WTC11 (cell line): ENCODE measurements around the gene CLASP2. TPM values are rescaled to one million over a fixed set of nuclear protein-coding genes. Genes with fewer than 3 reads are reported as not detected.

Experiments used
- ATAC-seq: fragments of 200-7000 bp; cut with Tn5 transposase; 2 replicates; pipeline ENCODE4 v1.10.0; 2021; ENCODE audit warnings: mild to moderate bottlenecking, moderate library complexity
- CTCF ChIA-PET: fragments of 300-600 bp; sonication (Branson Sonifier 250); formaldehyde crosslinking; loops from one replicate; lab custom pipeline; 2021; ENCODE audit warnings: antibody characterized with exemption; lab: Charles Lee
- POLR2A ChIA-PET: fragments of 350-600 bp; sonication (Branson Sonifier 250); formaldehyde crosslinking; loops from one replicate; lab custom pipeline; 2021; ENCODE audit warnings: antibody characterized with exemption; lab: Charles Lee
- DNase-seq: peaks from one replicate; pipeline ENCODE4 v3.0.0; 2021; ENCODE audit warnings: low spot score
- H3K27ac Mint-ChIP-seq: 2 replicates; pipeline ENCODE4 v1.8.0; 2021; ENCODE audit warnings: mixed read lengths
- H3K27me3 Mint-ChIP-seq: 2 replicates; pipeline ENCODE4 v1.8.0; 2021; ENCODE audit warnings: low read depth, mild to moderate bottlenecking, moderate library complexity, mixed read lengths
- H3K36me3 Mint-ChIP-seq: 2 replicates; pipeline ENCODE4 v1.8.0; 2021; ENCODE audit warnings: mixed read lengths
- H3K4me1 Mint-ChIP-seq: 2 replicates; pipeline ENCODE4 v1.8.0; 2022; ENCODE audit warnings: mixed read lengths
- H3K4me3 Mint-ChIP-seq: 2 replicates; pipeline ENCODE4 v1.8.0; 2021; ENCODE audit warnings: mild to moderate bottlenecking, moderate library complexity, mixed read lengths
- H3K9me3 Mint-ChIP-seq: 2 replicates; pipeline ENCODE4 v1.8.0; 2021; ENCODE audit warnings: mixed read lengths
- AFF4 ChIP-seq: sonication (generic); formaldehyde crosslinking; IDR thresholded peaks from 2 replicates; pipeline ENCODE4 v1.8.1; 2023; ENCODE audit warnings: mild to moderate bottlenecking, missing genetic modification reagents, borderline replicate concordance
- E2F1 ChIP-seq: sonication (generic); formaldehyde crosslinking; IDR thresholded peaks from 2 replicates; pipeline ENCODE4 v1.8.0; 2022; ENCODE audit warnings: mild to moderate bottlenecking, missing genetic modification reagents
- E2F5 ChIP-seq: sonication (generic); formaldehyde crosslinking; IDR thresholded peaks from 2 replicates; pipeline ENCODE4 v1.8.1; 2022; ENCODE audit warnings: mild to moderate bottlenecking, moderate library complexity, missing genetic modification reagents
- ETV6 ChIP-seq: sonication (generic); formaldehyde crosslinking; IDR thresholded peaks from 2 replicates; pipeline ENCODE4 v1.8.1; 2022; ENCODE audit warnings: mild to moderate bottlenecking, missing genetic modification reagents
- FOXP1 ChIP-seq: sonication (generic); formaldehyde crosslinking; IDR thresholded peaks from 2 replicates; pipeline ENCODE4 v1.8.0; 2022; ENCODE audit warnings: missing genetic modification reagents, mild to moderate bottlenecking, moderate library complexity, borderline replicate concordance
- HMGA2 ChIP-seq: fragments of 250-450 bp; sonication (Bioruptor Pico); IDR thresholded peaks from 2 replicates; pipeline ENCODE4 v1.4.0; 2021; ENCODE audit warnings: mild to moderate bottlenecking, moderate library complexity
- JUN ChIP-seq: sonication (generic); formaldehyde crosslinking; IDR thresholded peaks from 2 replicates; pipeline ENCODE4 v1.8.0; 2023; ENCODE audit warnings: mild to moderate bottlenecking, missing genetic modification reagents
- MAX ChIP-seq: sonication (generic); formaldehyde crosslinking; IDR thresholded peaks from 2 replicates; pipeline ENCODE4 v1.8.0; 2022; ENCODE audit warnings: mild to moderate bottlenecking, missing genetic modification reagents
- PRDM15 ChIP-seq: sonication (generic); formaldehyde crosslinking; IDR thresholded peaks from 2 replicates; pipeline ENCODE4 v1.8.0; 2022; ENCODE audit warnings: missing genetic modification reagents
- PREB ChIP-seq: sonication (generic); formaldehyde crosslinking; IDR thresholded peaks from 2 replicates; pipeline ENCODE4 v1.8.1; 2022; ENCODE audit warnings: mild to moderate bottlenecking, missing genetic modification reagents, moderate library complexity, borderline replicate concordance
- SMAD4 ChIP-seq: sonication (generic); formaldehyde crosslinking; IDR thresholded peaks from 2 replicates; pipeline ENCODE4 v1.8.0; 2022; ENCODE audit warnings: mild to moderate bottlenecking, missing genetic modification reagents
- ZBTB43 ChIP-seq: sonication (generic); formaldehyde crosslinking; IDR thresholded peaks from 2 replicates; pipeline ENCODE4 v1.8.1; 2023; ENCODE audit warnings: mild to moderate bottlenecking, missing genetic modification reagents
- ZNF138 ChIP-seq: sonication (generic); formaldehyde crosslinking; conservative IDR thresholded peaks from 2 replicates; pipeline ENCODE4 v1.8.1; 2022; ENCODE audit warnings: mild to moderate bottlenecking, moderate library complexity, missing genetic modification reagents
- ZNF219 ChIP-seq: sonication (generic); formaldehyde crosslinking; IDR thresholded peaks from 2 replicates; pipeline ENCODE4 v1.8.0; 2023; ENCODE audit warnings: missing genetic modification reagents, mild to moderate bottlenecking, borderline replicate concordance
- ZNF263 ChIP-seq: sonication (generic); formaldehyde crosslinking; IDR thresholded peaks from 2 replicates; pipeline ENCODE4 v1.8.1; 2022; ENCODE audit warnings: low read depth, mild to moderate bottlenecking, moderate library complexity, missing genetic modification reagents
- ZNF416 ChIP-seq: fragments of 250-450 bp; sonication (Bioruptor Pico); IDR thresholded peaks from 2 replicates; pipeline ENCODE4 v1.9.0; 2021; ENCODE audit warnings: mild to moderate bottlenecking, inconsistent platforms
- ZNF532 ChIP-seq: fragments of 250-450 bp; sonication (Bioruptor Pico); IDR thresholded peaks from 2 replicates; pipeline ENCODE4 v1.9.0; 2021; ENCODE audit warnings: mild to moderate bottlenecking, borderline replicate concordance
- total RNA-seq: library from RNA; stranded (reverse); gene quantifications from 3 replicates; pipeline ENCODE4 v1.2.3, GENCODE V29; 2021

Gene CLASP2
- total RNA-seq, 1 experiment from 2014 or later, result 56.7 TPM

- no peaks in the 10 kb centered on the region for H3K4me1 Mint-ChIP-seq
- ATAC-seq (no peak), DNase-seq (no peak)
- H3K27ac Mint-ChIP-seq, result no peak overlapping the region
- POLR2A ChIA-PET, result no interaction called here
- no peak overlapping the region for H3K4me3 Mint-ChIP-seq
- TF ChIP-seq ZBTB43 (CRISPR knock-in tag) (no peak), FOXP1 (CRISPR knock-in tag) (no peak), ETV6 (CRISPR knock-in tag) (no peak), JUN (CRISPR knock-in tag) (no peak), PREB (CRISPR knock-in tag) (no peak), SMAD4 (CRISPR knock-in tag) (no peak), ZNF263 (CRISPR knock-in tag) (no peak), HMGA2 (no peak), ZNF416 (CRISPR knock-in tag) (no peak), ZNF138 (CRISPR knock-in tag) (no peak), E2F1 (CRISPR knock-in tag) (no peak), PRDM15 (CRISPR knock-in tag) (no peak), AFF4 (CRISPR knock-in tag) (no peak), ZNF532 (no peak), E2F5 (CRISPR knock-in tag) (no peak), ZNF219 (CRISPR knock-in tag) (no peak), MAX (CRISPR knock-in tag) (no peak)
- H3K9me3 Mint-ChIP-seq, result peaks cover 52% of the 10 kb centered on the region
- CTCF ChIA-PET, result no interaction called here
- peaks cover 13% of the 10 kb centered on the region; the same call in 1 of the 2 replicates for H3K27me3 Mint-ChIP-seq
- peaks cover 80% of the 10 kb centered on the region for H3K36me3 Mint-ChIP-seq
Observed at GRCh38 chr3:33456756-33457155, 261.3 kb downstream of the CLASP2 start.
